NB4 (cell line): ENCODE data around the gene HAGHL.
A peak's percentile ranks its signal among the peaks of the same experiment; 100 is the strongest.

Source experiments
- POLR2A ChIP-seq: IDR thresholded peaks from 2 replicates; pipeline ENCODE4 v1.6.1; 2011; ENCODE audit warnings: mild to moderate bottlenecking; ENCODE audit not compliant: insufficient read length; ENCODE audit errors: extremely low read depth
- TF ChIP-seq, protein P1 (sequence below): IDR thresholded peaks from one replicate; pipeline ENCODE4 v1.5.1; 2012; ENCODE audit warnings: low read depth, low read length

DNA sequence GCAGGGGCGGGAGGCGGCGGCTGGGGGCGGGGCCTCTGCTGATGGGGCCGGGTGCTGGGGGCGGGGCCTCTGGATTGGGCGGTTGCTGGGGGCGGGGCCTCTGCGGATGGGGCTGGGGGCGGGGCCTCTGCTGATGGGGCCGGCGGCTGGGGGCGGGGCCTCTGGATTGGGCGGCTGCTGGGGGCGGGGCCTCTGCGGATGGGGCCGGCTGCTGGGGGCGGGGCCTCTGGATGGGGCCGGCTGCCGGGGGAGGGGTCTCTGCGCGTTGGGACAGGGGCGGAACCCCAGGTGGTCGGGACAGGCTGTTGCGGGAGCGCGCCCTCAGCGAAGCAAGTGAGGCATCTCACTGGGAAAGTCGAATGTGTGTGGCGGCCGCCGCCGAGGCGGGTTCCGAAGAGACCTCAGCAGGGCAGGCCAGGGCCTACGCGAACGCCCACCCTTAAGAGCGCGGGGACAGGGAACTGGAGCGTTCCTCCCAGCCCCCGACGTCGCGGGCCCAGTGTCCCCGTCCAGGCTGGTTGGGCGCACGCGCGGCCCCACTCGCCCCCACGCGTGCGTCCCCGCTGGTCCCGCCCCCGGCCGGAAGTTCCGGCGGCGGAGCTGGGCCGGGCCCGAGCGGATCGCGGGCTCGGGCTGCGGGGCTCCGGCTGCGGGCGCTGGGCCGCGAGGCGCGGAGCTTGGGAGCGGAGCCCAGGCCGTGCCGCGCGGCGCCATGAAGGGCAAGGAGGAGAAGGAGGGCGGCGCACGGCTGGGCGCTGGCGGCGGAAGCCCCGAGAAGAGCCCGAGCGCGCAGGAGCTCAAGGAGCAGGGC, 46.9 kb upstream of the HAGHL start, which contains the start of gene STUB1:
- TF ChIP-seq, protein P1, sequence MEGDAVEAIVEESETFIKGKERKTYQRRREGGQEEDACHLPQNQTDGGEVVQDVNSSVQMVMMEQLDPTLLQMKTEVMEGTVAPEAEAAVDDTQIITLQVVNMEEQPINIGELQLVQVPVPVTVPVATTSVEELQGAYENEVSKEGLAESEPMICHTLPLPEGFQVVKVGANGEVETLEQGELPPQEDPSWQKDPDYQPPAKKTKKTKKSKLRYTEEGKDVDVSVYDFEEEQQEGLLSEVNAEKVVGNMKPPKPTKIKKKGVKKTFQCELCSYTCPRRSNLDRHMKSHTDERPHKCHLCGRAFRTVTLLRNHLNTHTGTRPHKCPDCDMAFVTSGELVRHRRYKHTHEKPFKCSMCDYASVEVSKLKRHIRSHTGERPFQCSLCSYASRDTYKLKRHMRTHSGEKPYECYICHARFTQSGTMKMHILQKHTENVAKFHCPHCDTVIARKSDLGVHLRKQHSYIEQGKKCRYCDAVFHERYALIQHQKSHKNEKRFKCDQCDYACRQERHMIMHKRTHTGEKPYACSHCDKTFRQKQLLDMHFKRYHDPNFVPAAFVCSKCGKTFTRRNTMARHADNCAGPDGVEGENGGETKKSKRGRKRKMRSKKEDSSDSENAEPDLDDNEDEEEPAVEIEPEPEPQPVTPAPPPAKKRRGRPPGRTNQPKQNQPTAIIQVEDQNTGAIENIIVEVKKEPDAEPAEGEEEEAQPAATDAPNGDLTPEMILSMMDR = no peak
- peak; percentile 53 for TF ChIP-seq POLR2A
